HL-60 (cell line): ENCODE data around the gene CCDC57.

Experiments used
- DNase-seq, 2 experiments: peaks; one replicate each; pipeline ENCODE4 v3.0.0-alpha.2; 2010 to 2020; ENCODE audit warnings: low read depth in 1 of 2, low spot score in 1 of 2
- H3K27ac ChIP-seq: fragments of 250-450 bp; sonication (Bioruptor Pico); replicated peaks from 2 replicates; pipeline ENCODE4 v1.5.1; 2020; ENCODE audit warnings: mild to moderate bottlenecking, moderate library complexity
- H3K27me3 ChIP-seq: fragments of 250-450 bp; sonication (Bioruptor Pico); 2 replicates; pipeline ENCODE4 v1.5.1; 2021; ENCODE audit warnings: mild to moderate bottlenecking, moderate library complexity; ENCODE audit not compliant: insufficient read depth, poor library complexity, severe bottlenecking
- H3K4me3 ChIP-seq: replicated peaks from 2 replicates; pipeline ENCODE4 v1.5.1; 2011; ENCODE audit warnings: mild to moderate bottlenecking, control low read depth, low read length; ENCODE audit not compliant: insufficient read depth
- CTCF ChIP-seq: IDR thresholded peaks from one replicate; pipeline ENCODE4 v1.5.1; 2011; ENCODE audit warnings: low read length, control low read depth, inconsistent platforms; ENCODE audit not compliant: insufficient read depth
- GABPA ChIP-seq: IDR thresholded peaks from 2 replicates; pipeline ENCODE4 v1.6.1; 2012; ENCODE audit warnings: low read depth
- POLR2AphosphoS5 ChIP-seq: IDR thresholded peaks from 2 replicates; pipeline ENCODE4 v1.6.1; 2012; ENCODE audit warnings: low read depth
- REST ChIP-seq: IDR thresholded peaks from 2 replicates; pipeline ENCODE4 v1.6.1; 2012; ENCODE audit warnings: low read depth; ENCODE audit not compliant: insufficient replicate concordance
- SPI1 ChIP-seq: IDR thresholded peaks from 2 replicates; pipeline ENCODE4 v1.6.1; 2012; ENCODE audit warnings: low read depth, mild to moderate bottlenecking, borderline replicate concordance

The CCDC57 gene

GRCh38 chr17:82219753-82220709 is 7.4 kb upstream of the CCDC57 start:
- no peak overlapping the region for H3K4me3 ChIP-seq
- no peaks in the 10 kb centered on the region for H3K27me3 ChIP-seq
- TF ChIP-seq REST (no peak), CTCF (no peak), SPI1 (no peak), GABPA (no peak), POLR2AphosphoS5 (no peak)
- no peak for DNase-seq
- H3K27ac ChIP-seq, result no peak overlapping the region

GRCh38 chr17:82219083-82219482 is 6.4 kb upstream of the CCDC57 start:
- no peak for DNase-seq
- no peak overlapping the region for H3K4me3 ChIP-seq
- H3K27me3 ChIP-seq, result no peaks in the 10 kb centered on the region
- TF ChIP-seq CTCF (no peak), SPI1 (no peak), POLR2AphosphoS5 (no peak), GABPA (no peak), REST (no peak)
- H3K27ac ChIP-seq, result no peak overlapping the region; the same call in 1 of the 2 replicates

- no peak overlapping the region for H3K4me3 ChIP-seq
- DNase-seq, result no peak
- no peaks in the 10 kb centered on the region for H3K27me3 ChIP-seq
- TF ChIP-seq REST, result no peak
- no peak for TF ChIP-seq SPI1
- TF ChIP-seq CTCF, result no peak
- no peak for TF ChIP-seq GABPA
- TF ChIP-seq POLR2AphosphoS5, result no peak
- peak overlapping the region; percentile 44 for H3K27ac ChIP-seq
Observed at GRCh38 chr17:82218349-82219075, 5.9 kb upstream of the CCDC57 start.
